HCT116 (cell line): ENCODE measurements around the gene PGA4. TPM values are rescaled to one million over a fixed set of nuclear protein-coding genes. Genes with fewer than 3 reads are reported as not detected.

ENCODE experiments used
- ATAC-seq: fragments of 200-7000 bp; cut with Tn5 transposase; 2 replicates; pipeline ENCODE4 v1.9.1; 2020; ENCODE audit warnings: mild to moderate bottlenecking, moderate library complexity
- BruUV-seq: library from RNA; stranded (reverse); fragments of 400-500 nt; replicated peaks from 2 replicates; lab custom pipeline; 2021; lab: Mats Ljungman, UMichigan
- CTCF ChIA-PET: fragments of 300-600 bp; sonication (Branson Sonifier 250); formaldehyde crosslinking; loops from one replicate; lab custom pipeline; 2021; ENCODE audit warnings: antibody characterized with exemption; lab: Charles Lee
- POLR2A ChIA-PET: fragments of 300-600, 350-600 bp; sonication (Branson Sonifier 250); formaldehyde crosslinking; loops from one replicate; lab custom pipeline; 2021; ENCODE audit warnings: antibody characterized with exemption; lab: Charles Lee
- RAD21 ChIA-PET, 2 experiments: fragments of 300-600 bp; sonication (Branson Sonifier 250); formaldehyde crosslinking; loops; one replicate each; lab custom pipeline; 2023; ENCODE audit warnings: low total read pairs in 2 of 2; ENCODE audit not compliant: uncharacterized antibody in 2 of 2, unreplicated experiment in 2 of 2, low non-redundant PET in 1 of 2; lab: Charles Lee
- DNase-seq: peaks from one replicate; pipeline ENCODE4 v3.0.0-alpha.2; 2010; ENCODE audit warnings: low read depth, low spot score
- H2AFZ ChIP-seq: fragments of 200-600 bp; shearing (Covaris generic), sonication (generic); 2 replicates; pipeline ENCODE4 v1.6.1; 2017; ENCODE audit warnings: low read depth, mixed run types, mixed read lengths, antibody characterized with exemption, low read length; ENCODE audit not compliant: poor library complexity, severe bottlenecking
- H3K27ac ChIP-seq: 2 replicates; pipeline ENCODE4 v1.5.1; 2012; ENCODE audit warnings: low read depth, low read length
- H3K27me3 ChIP-seq: fragments of 200-600 bp; sonication (generic); 2 replicates; pipeline ENCODE4 v1.6.1; 2016; ENCODE audit warnings: mixed run types, low read length, mixed read lengths; ENCODE audit not compliant: insufficient read depth
- H3K36me3 ChIP-seq, 2 experiments: fragments of 200-500 bp in 1 of 2; fragments of 200-600 bp in 1 of 2; sonication (Bioruptor generic) in 1 of 2; sonication (generic) in 1 of 2; 2 replicates each; pipeline versions ENCODE4 v1.5.1 to v1.6.1; 2014 to 2016; ENCODE audit warnings: low read length in 2 of 2, inconsistent platforms in 1 of 2, mixed read lengths in 1 of 2, mixed run types in 1 of 2; ENCODE audit not compliant: insufficient read depth in 2 of 2, control insufficient read depth in 1 of 2
- H3K4me1 ChIP-seq, 2 experiments: fragments of 200-600 bp in 1 of 2; sonication (generic) in 1 of 2; 2 replicates each; pipeline versions ENCODE4 v1.5.1 to v1.6.1; 2012 to 2017; ENCODE audit warnings: low read length in 2 of 2, inconsistent platforms in 1 of 2, mild to moderate bottlenecking in 1 of 2, mixed read lengths in 1 of 2, mixed run types in 1 of 2, moderate library complexity in 1 of 2; ENCODE audit not compliant: insufficient read depth in 2 of 2, control insufficient read depth in 1 of 2
- H3K4me2 ChIP-seq: fragments of 200-600 bp; sonication (generic); 2 replicates; pipeline ENCODE4 v1.6.1; 2017; ENCODE audit warnings: mixed run types, low read length, mixed read lengths
- H3K4me3 ChIP-seq, 2 experiments: fragments of 200-600 bp in 1 of 2; sonication (generic) in 1 of 2; replicated peaks in 1 of 2; 2 replicates each; pipeline ENCODE4 v1.5.1; 2011 to 2016; ENCODE audit warnings: low read length in 2 of 2, control low read depth in 1 of 2, low read depth in 1 of 2, mild to moderate bottlenecking in 1 of 2, mixed read lengths in 1 of 2, mixed run types in 1 of 2
- H3K79me2 ChIP-seq: fragments of 200-600 bp; sonication (generic); 2 replicates; pipeline ENCODE4 v1.6.1; 2017; ENCODE audit warnings: mild to moderate bottlenecking, mixed run types, low read length, moderate library complexity, mixed read lengths; ENCODE audit not compliant: insufficient read depth
- H3K9ac ChIP-seq: fragments of 200-600 bp; sonication (generic); 2 replicates; pipeline ENCODE4 v1.6.1; 2016; ENCODE audit warnings: low read length, mixed read lengths
- H3K9me2 ChIP-seq: fragments of 200-600 bp; sonication (generic), shearing (Covaris generic); 2 replicates; pipeline ENCODE4 v1.6.1; 2017; ENCODE audit warnings: mixed run types, mild to moderate bottlenecking, moderate library complexity; ENCODE audit not compliant: insufficient read depth
- H3K9me3 ChIP-seq, 2 experiments: fragments of 200-500 bp in 1 of 2; fragments of 200-600 bp in 1 of 2; sonication (Bioruptor generic) in 1 of 2; sonication (generic) in 1 of 2; 2 replicates each; pipeline ENCODE4 v1.6.1; 2014 to 2017; ENCODE audit warnings: low read length in 2 of 2, mixed read lengths in 2 of 2, inconsistent platforms in 1 of 2, low read depth in 1 of 2, mild to moderate bottlenecking in 1 of 2, mixed run types in 1 of 2, moderate library complexity in 1 of 2; ENCODE audit not compliant: control insufficient read depth in 1 of 2, insufficient read depth in 1 of 2
- H4K20me1 ChIP-seq: fragments of 200-600 bp; sonication (generic), shearing (Covaris generic); 2 replicates; pipeline ENCODE4 v1.6.1; 2017; ENCODE audit warnings: mixed run types, mild to moderate bottlenecking, moderate library complexity; ENCODE audit not compliant: insufficient read depth
- ELF1 ChIP-seq: IDR thresholded peaks from 2 replicates; pipeline ENCODE4 v1.6.1; 2012; ENCODE audit warnings: low read depth, borderline replicate concordance
- POLR2A ChIP-seq: IDR thresholded peaks from 2 replicates; pipeline ENCODE4 v1.7.0; 2011; ENCODE audit warnings: borderline replicate concordance; ENCODE audit not compliant: insufficient read depth, insufficient read length; ENCODE audit errors: extremely low read depth
- RAD21 ChIP-seq: IDR thresholded peaks from 2 replicates; pipeline ENCODE4 v1.6.1; 2012; ENCODE audit warnings: low read depth, mild to moderate bottlenecking
- ZFX ChIP-seq: fragments of 450-650 bp; IDR thresholded peaks from 2 replicates; pipeline ENCODE4 v1.6.1; 2017
- intact Hi-C: fragments of 100-400 bp; cut with micrococcal nuclease; formaldehyde crosslinking; loops from 2 replicates; pipeline ENCODE4 v1.10.0; 2022
- total RNA-seq: library from RNA; stranded (reverse); gene quantifications from one replicate; pipeline ENCODE4 v1.2.1, GENCODE V29; 2021; ENCODE audit not compliant: unreplicated experiment

Gene PGA4
- total RNA-seq, 1 experiment from 2014 or later, result not detected

GRCh38 chr11:61194981-61195695 lies 27.0 kb upstream of the PGA4 start:
- no TSS peak for BruUV-seq
- TF ChIP-seq ELF1, result no peak
- no peak for TF ChIP-seq RAD21
- no peak for TF ChIP-seq POLR2A
- intact Hi-C loops, result no loop called here
- no peaks in the 10 kb centered on the region for H3K9me2 ChIP-seq
- no peak overlapping the region for H2AFZ ChIP-seq
- H3K79me2 ChIP-seq, result no peaks in the 10 kb centered on the region
- H3K27ac ChIP-seq, result no peak overlapping the region
- POLR2A ChIA-PET, result no interaction called here
- no peaks in the 10 kb centered on the region for H3K27me3 ChIP-seq
- H4K20me1 ChIP-seq, result no peaks in the 10 kb centered on the region
- no peak for ATAC-seq
- no peak overlapping the region for H3K9ac ChIP-seq
- RAD21 ChIA-PET, result no interaction called here
- CTCF ChIA-PET, result no interaction called here
- H3K4me1 ChIP-seq, result no peaks in the 10 kb centered on the region
- H3K4me3 ChIP-seq, result no peak overlapping the region
- no peaks in the 10 kb centered on the region for H3K36me3 ChIP-seq
- H3K9me3 ChIP-seq, result no peaks in the 10 kb centered on the region
- no peak for DNase-seq
- no peak overlapping the region for H3K4me2 ChIP-seq

GRCh38 chr11:61195719-61196118 lies 26.4 kb upstream of the PGA4 start:
- no TSS peak for BruUV-seq
- no peak overlapping the region for H3K4me2 ChIP-seq
- no peaks in the 10 kb centered on the region for H3K36me3 ChIP-seq
- no peaks in the 10 kb centered on the region for H3K4me1 ChIP-seq
- CTCF ChIA-PET, result no interaction called here
- H2AFZ ChIP-seq, result no peak overlapping the region
- H4K20me1 ChIP-seq, result no peaks in the 10 kb centered on the region
- no peaks in the 10 kb centered on the region for H3K9me3 ChIP-seq
- H3K9ac ChIP-seq, result no peak overlapping the region
- no peak for ATAC-seq
- no peaks in the 10 kb centered on the region for H3K27me3 ChIP-seq
- TF ChIP-seq RAD21, result no peak
- TF ChIP-seq ZFX, result no peak
- TF ChIP-seq, all 23 proteins: peak for 0
- no peak overlapping the region for H3K4me3 ChIP-seq
- intact Hi-C loops, result no loop called here
- H3K27ac ChIP-seq, result no peak overlapping the region
- ChIA-PET POLR2A (no interaction called here), RAD21 (no interaction called here)
- no peaks in the 10 kb centered on the region for H3K9me2 ChIP-seq
- H3K79me2 ChIP-seq, result no peaks in the 10 kb centered on the region
- DNase-seq, result no peak
